HG03520 (cell line): ENCODE data around the gene PIEZO1.

Experiments
- ATAC-seq: cut with Tn5 transposase; IDR thresholded peaks from one replicate; pipeline ENCODE4 v1.9.1; 2021; ENCODE audit warnings: mild to moderate bottlenecking, moderate library complexity; ENCODE audit not compliant: unreplicated experiment

PIEZO1 gene

DNA sequence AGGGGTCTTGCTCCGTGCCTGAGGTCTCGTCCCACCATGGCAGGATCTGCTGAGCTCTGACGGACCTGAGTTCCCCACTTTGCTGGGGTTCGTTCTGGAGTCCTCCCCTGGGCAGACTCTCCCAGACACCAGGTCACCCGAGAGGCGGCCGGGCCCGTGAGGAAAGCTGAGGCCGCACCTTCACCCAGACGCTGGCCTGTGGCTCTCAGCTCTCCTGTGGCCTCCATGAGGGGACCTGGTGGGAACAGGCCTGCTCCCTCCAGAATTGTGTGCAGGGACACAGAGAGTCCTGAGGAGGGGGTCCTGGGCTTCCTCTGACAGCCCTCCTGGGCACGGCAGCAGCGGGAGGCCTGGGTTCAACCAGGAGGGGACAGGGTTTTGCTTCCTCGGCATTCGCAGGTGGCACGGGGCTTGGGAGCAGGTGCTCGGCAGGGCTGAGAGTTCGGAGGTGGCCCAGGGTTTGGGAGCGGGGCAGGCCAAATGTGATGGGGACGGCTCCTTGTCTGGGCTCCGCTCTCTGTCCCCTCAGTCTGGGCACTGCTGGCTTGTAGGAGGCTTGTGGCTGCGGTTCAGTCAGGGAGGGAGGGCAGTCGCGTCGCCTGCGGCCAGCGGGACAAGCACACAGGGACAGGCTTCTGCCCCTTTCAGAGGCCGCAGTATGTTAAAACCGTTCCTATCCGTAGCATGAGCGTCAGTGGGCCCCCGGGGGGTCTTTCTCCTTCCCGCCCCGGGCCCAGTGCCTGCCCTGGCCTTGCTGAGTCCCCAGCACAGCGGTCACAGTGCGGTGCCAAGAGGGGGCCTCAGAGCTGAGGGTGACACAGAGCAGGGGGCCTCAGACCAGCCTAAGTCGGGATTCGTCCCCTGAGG is 90.6 kb downstream of the PIEZO1 start:
- no peak for ATAC-seq

DNA sequence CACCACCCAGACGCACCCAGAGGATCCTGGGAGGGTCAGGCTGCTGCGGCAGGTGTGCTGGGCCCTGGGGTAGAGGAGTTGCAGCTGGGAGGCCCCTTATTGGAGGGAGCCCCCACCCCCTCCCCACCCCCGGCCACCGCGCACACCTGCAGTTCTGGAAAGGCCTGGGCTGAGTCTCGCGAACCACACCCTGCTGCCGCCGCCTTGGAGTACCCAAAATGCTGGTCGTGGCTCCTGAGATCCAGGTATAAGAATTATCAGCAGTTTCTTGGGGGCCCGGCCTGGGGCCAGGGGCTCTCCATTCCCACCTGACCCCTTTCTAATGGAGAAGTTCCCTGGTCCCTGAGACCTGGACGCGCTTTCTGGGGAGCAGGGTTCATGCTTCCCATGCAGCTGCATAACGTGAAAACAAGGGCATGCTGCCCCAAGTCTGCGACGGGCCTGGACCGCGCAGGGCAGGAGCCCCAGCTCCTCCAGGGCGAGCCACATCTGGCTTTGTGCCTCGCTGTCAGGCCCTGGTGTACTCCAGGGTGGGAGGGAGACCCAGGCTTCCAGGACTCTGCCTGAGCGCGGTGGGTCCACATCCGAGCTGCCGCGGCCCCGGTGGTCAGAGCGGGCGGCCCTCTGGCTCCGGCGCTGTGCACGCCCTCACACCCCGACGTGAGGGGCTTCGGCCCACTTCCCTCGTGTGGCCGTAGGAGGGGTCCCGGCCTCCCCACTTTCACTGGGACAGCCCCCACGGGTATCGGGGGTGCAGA is 91.4 kb downstream of the PIEZO1 start:
- no peak for ATAC-seq

DNA sequence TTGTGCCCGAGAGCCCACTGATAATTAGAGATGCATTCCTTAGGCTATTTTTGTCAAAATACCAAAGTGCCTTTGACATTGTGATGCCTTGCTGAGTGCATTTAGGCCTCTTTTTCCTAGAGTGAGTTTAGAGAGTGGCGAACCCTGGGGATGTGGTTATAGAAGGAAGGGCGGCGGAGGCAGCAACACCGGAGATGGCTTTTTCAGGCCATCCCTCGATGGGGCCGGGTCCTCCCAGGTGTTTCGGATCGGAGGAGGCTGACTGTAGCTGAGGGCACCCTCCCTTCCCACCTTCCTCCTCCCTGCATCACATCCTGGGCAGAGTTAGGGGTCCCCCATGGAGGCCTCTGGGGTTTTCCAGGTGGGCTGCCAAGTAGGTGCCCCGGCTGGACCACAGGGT is 92.2 kb downstream of the PIEZO1 start:
- no peak for ATAC-seq

DNA sequence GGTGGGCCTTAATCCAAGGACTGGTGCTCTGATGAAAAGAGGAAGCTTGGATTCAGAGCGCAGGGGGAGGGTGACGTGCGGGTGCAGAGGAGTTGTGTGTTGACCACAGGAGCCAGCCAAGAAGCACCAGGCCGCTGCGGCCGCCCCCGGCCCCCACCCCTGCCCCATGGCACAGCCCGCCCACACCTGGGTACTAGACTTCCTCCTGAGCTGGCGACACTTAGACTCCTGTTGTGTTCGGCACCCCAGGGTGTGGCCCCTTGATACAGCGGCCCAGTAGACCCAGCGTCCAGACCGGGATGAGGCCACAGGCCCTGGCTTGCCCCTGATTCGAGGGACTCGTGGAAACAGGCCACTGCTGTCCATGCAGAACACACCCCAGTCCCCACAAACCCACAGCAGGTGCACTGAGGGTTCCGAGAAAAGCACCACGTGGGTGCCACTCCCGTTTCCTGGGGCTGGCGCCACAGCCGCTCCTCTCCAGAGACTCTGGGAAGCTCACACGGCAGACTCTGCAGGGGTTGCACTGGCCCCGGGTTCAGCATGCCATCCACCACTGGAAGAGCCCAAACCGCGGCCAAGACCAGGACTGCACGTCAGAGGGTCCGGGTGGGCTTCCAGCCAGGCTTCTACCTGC is 93.0 kb downstream of the PIEZO1 start:
- no peak for ATAC-seq

DNA sequence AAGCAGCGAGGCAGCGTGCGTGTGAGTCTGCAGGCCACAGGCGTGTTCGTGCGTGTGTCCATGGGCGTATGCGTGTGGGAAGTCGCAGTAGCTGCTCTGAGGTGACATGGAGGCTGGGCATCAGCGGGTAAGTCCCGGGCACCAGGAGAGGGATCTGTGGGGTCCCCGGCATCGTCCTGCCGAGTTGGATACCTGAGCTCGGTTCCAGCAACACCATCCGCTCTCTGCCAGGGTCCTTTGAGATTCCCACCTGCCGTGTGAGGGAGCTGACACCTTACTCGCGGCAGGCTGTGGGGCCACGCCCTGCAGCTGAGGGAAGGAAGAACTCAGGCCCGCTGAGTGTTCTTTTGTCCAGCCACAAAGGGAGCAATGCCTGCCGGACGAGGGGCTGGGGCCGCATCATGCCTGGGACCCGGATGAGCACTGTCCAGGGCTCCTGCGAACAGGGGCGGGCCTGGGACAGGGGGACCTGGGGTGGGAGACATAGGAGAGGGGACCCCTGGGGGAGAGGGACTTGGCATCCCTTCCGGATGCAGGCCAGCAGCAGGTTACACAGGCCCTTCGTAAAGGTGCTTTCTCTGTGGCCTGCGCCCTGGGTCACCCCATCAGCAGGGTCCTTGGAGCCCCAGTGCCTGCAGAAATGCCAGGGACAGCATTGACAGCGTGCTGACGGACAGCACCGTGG is 93.7 kb downstream of the PIEZO1 start:
- no peak for ATAC-seq

DNA sequence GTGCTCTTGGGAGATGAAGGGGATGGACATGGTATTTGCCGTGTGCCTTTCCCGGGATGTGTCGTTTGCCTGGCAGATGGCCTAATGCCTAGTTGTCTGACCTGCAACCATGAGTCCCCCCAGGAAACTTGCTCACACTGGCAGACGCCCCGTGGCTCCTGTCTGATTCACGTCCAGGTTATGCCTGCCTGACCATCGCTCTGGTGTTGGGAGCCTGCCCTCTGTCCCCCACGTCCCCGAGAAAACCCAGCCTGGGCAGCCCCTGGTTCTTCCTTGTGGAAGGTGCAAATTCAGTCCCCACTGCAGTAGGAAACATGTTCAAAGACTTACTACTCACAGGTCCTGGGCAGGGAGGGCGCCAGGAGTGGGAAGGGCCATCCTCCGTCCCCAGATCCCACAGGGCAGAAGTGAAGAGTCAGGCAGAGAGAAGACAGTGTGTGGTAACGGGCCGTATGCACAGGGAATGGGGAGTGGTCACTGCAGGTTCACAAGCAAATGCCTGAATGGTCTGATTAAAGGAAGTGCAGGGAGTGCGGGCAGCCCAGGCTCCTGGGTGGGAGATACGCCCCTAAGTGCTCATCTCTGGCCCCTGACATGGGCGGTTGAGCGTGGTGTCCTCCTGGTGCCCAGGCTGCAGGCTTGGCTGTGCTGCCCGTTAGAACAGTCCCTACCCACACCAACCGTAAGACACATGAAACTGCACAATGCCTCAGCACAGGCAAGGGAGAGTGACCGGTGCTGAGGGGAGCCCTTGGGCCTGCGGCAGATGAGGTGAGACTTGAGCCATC is 94.5 kb downstream of the PIEZO1 start:
- ATAC-seq, result no peak

DNA sequence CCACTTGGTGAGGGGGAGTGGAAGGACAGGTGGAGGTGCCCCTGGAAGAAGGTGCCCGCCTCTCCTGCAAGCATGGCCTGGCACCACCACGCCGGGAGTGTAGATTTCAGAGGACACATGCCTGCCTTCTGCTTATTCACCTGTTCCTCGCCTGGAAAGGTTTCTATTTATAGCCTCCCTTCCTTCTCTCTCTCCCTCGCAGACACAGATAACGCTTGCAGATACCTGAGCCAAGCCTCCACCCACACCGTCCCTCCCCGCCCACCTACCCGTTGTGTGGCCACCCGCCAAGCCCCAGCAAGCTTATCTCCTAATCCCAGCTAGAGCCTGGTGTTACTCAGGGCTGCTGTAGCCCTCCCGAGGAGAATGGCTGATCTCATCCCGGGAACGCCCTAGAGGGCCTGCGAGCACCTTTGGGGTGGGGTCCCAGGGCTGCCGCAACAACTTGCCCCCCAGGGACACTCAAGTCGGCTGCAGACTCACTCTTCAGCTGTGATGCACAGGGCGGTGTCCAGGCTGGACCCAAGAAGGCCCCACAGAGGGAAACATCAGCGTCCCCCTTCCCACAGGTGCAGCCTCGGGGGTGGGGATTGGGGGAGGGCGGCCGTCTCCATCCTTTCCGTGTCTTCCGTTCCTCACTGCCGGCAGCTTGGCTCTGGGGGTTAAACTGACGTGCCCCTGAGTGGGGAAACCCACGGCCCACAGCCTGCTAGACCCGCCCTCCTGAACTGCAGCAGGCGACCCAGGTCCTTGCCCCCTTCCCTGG is 96.8 kb downstream of the PIEZO1 start:
- no peak for ATAC-seq

DNA sequence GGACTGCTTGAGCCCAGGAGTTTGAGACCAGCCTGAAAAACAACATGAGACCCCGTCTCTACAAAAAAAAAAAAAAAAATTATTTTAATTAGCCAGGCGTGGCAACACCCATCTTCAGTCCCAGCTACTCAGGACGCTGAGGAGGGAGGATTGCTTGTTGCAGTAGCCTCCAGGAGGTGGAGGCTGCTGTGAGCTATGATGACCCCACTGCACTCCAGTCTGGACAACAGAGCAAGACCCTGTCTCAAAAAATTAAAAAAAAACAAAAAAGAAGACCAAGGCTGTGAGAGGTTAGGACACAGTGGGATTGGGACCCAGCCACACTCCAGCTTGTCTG is 97.4 kb downstream of the PIEZO1 start:
- ATAC-seq, result no peak

DNA sequence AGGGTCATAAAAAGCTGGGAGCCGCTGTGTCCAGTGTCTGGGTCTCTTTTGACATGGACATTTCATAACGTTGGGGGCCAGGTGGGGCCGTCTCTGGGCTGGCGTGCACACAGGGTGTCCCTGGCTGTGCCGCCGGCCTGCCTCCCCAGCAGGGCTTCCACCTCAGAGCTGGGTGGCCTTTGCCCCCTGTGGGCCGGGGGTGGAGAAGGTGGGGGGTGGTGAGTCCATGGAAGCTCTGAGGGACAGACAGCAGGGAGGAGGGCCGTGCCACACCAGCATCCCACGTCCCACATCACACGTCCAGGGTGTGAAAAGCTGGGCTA is 97.8 kb downstream of the PIEZO1 start:
- no peak for ATAC-seq

DNA sequence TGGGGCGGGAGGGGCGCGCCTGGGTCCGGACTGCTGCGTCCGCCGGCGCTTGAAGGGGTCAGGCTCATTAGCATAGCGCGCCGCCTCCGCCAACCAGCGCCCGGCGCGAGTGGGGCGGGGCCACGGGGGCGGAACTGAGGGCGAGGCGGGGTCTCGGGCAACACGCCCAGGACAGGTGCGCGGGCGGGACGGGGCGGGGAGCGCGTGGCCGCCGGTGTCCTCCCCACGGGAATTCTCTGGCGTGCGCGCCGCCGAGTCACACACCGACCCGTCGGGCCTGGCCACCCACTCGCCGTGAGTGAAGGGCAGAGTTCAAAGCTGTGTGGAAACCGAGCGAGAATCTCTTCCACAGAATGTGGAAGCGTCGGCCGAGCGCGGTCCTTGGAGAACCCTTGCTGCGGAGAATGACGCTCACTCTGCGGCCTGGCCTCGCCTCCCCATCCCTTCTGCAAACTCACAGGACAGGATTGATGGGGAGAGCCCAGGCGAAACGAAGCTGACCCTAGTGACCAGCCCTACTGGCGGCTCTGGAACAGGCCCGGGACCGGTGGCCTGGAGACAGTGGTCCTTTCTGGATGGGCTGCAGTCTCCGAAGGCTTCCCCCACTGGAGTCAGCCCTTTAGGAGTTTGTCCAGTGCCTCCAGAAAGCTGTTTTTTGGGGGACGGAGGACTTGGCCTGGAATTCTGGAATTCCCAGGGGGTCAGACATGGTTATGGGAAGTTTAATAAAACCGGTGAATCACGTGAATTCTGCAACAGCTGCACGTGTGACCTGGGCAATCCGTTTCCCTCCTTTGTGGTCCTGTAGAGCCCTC is 98.4 kb downstream of the PIEZO1 start, which contains the start of gene SNAI3:
Gene SNAI3 (minus strand): TSS at position 69 of the 815 bp plus-strand sequence. CDS start 101 bp downstream, outside the sequence.
- peak; percentile 62 for ATAC-seq

DNA sequence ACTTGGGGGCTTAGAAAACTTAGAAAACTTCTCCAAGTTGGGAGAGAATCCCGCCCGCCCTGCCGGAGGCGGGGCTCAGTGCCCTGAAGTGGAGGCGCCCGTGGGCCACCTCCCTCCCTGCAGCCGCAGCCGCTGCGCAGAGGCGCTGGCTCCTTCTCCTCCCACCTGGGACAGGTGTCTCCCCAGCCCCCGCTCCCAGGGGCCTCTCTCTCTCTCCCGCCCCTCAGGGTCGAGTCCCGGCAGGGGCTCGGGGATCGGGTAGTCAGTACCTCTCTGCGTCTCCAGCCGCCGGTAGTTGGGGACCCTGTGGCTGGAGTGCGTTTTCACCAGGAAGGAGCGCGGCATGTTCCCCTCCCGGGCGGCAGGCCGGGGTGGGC is 99.0 kb downstream of the PIEZO1 start:
- ATAC-seq, result peak; percentile 8

DNA sequence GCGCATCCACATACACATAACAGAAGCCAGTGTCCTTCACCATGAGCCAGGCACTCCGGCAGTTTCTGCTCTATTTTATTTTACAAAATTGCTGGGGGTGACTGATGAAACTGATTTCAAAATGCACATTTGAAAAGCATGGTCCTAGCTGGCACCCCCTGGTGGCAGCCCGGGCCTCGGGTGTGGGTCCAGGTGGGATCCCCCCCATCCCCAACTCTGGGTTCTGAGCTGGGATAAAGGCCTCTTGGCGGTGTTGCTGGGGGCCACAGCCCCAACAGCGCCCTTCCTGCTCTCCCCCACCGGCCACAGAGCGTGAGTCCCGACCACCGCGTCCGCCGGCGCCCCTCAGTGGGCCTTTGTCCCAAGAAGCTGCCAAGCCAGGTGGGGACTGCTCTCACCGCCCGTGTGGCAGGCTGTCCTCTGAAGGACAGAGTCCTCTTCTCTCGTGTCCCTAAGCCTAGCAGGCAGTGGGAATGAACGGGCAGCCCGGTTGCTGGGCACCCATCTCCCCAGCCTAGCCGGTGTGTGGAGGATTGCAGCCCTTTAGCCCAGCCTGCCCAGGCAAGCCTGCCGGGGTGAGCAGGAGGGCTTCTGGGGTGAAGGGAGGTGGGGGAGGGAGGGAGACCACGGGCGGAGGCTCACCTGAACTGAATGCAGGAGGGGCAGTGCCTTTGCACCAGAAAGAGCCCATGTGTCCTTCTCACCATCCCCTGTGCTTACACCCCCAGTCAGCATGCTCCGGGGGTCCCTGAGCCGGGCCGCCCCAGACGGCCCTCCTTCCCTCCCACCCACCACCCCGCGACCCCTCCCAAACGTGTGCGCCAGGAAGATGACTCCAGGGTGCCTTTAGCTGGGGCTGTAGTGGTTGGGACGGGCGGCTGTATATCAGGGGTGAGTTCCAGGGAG is 99.6 kb downstream of the PIEZO1 start:
- ATAC-seq, result no peak

DNA sequence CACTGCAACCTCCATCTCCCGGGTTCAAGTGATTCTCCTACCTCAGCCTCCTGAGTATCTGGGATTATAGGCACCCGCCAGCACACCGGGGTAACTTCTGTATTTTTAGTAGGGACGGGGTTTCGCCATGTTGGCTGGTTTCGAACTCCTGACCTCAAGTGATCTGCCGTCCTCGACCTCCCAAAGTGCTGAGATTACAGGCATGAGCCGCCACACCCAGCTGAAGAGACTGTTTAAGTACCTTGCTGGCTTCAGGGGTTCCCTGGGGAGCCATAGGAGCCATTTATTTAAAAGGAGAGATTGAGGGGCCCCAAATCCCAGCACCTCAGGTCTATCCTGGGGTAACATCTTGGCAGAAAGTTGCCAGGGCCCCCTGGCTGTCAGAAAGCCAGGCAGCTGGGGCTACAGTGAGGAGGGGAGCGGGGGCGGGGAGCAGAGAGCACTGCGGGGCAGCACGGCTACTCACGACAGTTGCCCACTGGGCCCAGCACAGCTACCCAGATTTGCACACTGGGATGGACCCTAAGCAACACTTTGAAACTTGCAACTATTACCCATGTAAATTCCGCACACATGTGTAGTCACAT is 100.4 kb downstream of the PIEZO1 start:
- no peak for ATAC-seq

DNA sequence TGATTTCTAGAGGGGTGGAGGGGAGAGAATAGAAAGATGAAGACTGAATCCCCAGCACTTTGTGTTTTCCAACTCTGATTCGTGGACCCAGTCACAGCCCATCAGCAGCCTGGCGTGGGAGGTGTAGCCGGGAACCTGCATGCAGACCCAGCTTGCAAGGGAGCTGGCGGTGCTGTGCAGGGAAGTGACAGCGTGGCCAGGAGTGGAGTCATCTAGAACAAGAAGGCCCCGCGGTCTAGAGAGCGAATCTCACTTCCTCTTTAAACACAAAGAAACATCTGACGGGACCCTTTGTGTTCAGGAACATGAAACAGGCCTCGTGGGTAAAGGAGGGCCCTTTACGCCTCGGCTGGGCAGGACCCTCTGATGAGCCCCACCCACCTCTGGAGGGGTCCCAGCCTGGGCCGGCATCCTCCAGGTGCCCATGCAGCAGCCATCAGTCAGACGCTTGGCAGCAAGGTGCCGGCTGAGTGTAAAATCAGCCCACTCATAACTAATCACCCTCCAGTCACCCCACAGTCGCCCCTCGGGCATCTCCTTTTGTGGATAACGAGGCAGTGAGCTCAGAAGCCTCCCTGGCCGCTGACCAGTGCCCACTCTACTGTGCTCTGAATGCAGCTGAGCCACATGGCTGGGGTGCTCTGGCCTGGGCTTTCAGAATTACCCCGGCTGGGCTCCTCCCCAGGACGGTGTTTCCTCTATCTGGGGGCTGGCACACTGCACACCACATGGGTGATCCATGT is 103.1 kb downstream of the PIEZO1 start:
- ATAC-seq, result peak; percentile 41

DNA sequence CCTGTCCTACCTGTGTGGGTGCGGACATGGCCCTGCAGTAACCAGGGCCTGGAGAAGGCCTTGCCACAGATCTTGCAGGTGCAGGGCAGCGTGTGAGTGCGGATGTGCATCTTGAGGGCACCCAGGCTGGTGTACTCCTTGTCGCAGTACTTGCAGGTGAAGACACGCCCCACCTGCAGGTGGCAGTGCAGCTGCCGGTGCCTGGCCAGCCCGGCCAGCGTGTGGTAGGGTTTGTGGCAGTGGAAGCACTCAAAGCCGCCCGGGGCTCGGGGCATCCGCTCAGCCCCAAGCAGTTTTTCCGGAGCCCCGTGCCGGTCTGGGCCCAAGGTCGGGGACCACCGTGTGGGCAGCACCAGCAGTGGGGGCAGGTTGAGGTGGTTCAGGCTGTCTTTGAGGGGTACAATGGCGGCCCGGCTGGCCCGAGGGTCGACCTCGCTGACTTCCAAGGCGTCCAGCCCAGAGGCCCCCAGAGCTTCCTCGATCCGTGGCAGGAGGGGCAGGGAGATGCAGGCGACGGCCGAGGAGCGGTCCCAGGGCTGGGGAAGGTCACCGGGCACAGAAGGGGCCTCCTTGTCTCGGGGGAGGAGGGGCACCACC is 103.8 kb downstream of the PIEZO1 start:
- ATAC-seq, result no peak

DNA sequence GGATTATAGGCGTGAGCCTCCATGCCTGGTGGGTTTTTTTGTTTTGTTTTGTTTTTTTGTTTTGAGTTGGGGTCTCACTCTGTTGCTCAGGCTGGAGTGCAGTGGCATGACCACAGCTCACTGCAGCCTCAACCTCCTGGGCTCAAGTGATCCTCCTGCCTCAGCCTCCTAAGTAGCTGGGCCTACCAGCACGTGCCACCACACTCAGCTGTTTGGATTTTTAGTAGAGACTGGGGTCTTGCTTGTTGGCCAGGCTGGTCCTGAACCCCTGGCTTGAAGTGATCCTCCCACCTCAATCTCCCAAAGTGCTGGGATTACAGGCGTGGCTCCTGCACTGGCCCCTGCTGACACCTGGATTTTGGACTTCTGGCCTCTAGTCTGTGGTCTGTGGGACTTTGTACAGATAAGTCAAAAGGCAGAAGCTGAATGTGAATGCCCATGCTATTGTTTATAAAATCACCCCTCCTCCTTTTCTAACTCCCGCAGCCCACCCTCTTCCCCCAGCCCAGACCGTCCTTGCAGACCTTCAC is 104.4 kb downstream of the PIEZO1 start:
- ATAC-seq, result no peak
